ENCODE measurements around the gene MKS1. TPM values are rescaled to one million over a fixed set of nuclear protein-coding genes. Genes with fewer than 3 reads are reported as not detected.
A peak's percentile ranks its signal among the peaks of the same experiment; 100 is the strongest.

Gene MKS1
- total RNA-seq, 1 experiment from 2014 or later = 23.9 TPM

GRCh38 chr17:58204796-58205195 lies 14.3 kb downstream of the MKS1 start:
- TF ChIP-seq EZH2 (IDR thresholded peaks at IDR 0.05; ENCODE audit: low read length, unreplicated experiment) (no peak), CTCF (conservative IDR thresholded peaks at IDR 0.05; ENCODE audit: low read depth, low read length) (no peak), EZH2phosphoT487 (IDR thresholded peaks at IDR 0.05; ENCODE audit: borderline replicate concordance, low read length) (no peak)
- H3K4me1 ChIP-seq (ENCODE audit: insufficient read depth, low read length) = no peaks in the 10 kb centered on the region
- ChIA-PET CTCF (interaction anchor here (1.2 kb wide), 1 partner anchor 32 kb away, joined by 3 read pairs; no protein-coding TSS in a partner anchor), POLR2A (ENCODE audit: unreplicated experiment) (interaction anchor here (0.6 kb wide), 1 partner anchor 122 kb away, joined by 16 read pairs; no protein-coding TSS in a partner anchor)
- no TSS peak for BruUV-seq (replicated peaks)
- intact Hi-C loops (cut with micrococcal nuclease) = no loop called here
- no peak for DNase-seq
- H3K4me2 ChIP-seq (ENCODE audit: low read length) = no peak overlapping the region
- no peaks in the 10 kb centered on the region for H3K9me3 ChIP-seq (ENCODE audit: low read length)
- H3K27ac ChIP-seq (ENCODE audit: low read length) = no peak overlapping the region
- ATAC-seq = no peak
- no peak overlapping the region for H3K4me3 ChIP-seq (ENCODE audit: low read length)
- no peak overlapping the region for H3K9ac ChIP-seq (ENCODE audit: low read length)
- H3K36me3 ChIP-seq (ENCODE audit: low read depth, low read length) = peaks cover 7% of the 10 kb centered on the region
- no peaks in the 10 kb centered on the region for H3K79me2 ChIP-seq (ENCODE audit: low read length)
- H3F3A ChIP-seq (ENCODE audit: low read length, unreplicated experiment) = no peaks in the 10 kb centered on the region
- H3K9me2 ChIP-seq (replicated peaks; ENCODE audit: low read length) = no peaks in the 10 kb centered on the region
- H2AFZ ChIP-seq (ENCODE audit: low read length) = no peak overlapping the region
- H3K27me3 ChIP-seq (ENCODE audit: low read length) = no peaks in the 10 kb centered on the region
- no peaks in the 10 kb centered on the region for H4K20me1 ChIP-seq (ENCODE audit: low read length)

- H4K20me1 ChIP-seq (ENCODE audit: low read length) = no peaks in the 10 kb centered on the region
- no peak overlapping the region for H3K4me3 ChIP-seq (ENCODE audit: low read length)
- ChIA-PET CTCF (no interaction called here), POLR2A (ENCODE audit: unreplicated experiment) (no interaction called here)
- no peaks in the 10 kb centered on the region for H3F3A ChIP-seq (ENCODE audit: low read length, unreplicated experiment)
- no peak overlapping the region for H2AFZ ChIP-seq (ENCODE audit: low read length)
- no peak for DNase-seq
- no peak for ATAC-seq
- intact Hi-C loops (cut with micrococcal nuclease) = no loop called here
- H3K27me3 ChIP-seq (ENCODE audit: low read length) = peaks cover 5% of the 10 kb centered on the region; the same call in 1 of the 2 replicates
- no peak overlapping the region for H3K27ac ChIP-seq (ENCODE audit: low read length)
- H3K9ac ChIP-seq (ENCODE audit: low read length) = no peak overlapping the region
- H3K4me2 ChIP-seq (ENCODE audit: low read length) = no peak overlapping the region
- H3K4me1 ChIP-seq (ENCODE audit: insufficient read depth, low read length) = no peaks in the 10 kb centered on the region
- no peaks in the 10 kb centered on the region for H3K9me3 ChIP-seq (ENCODE audit: low read length)
- BruUV-seq (replicated peaks) = no TSS peak
- TF ChIP-seq CTCF (conservative IDR thresholded peaks at IDR 0.05; ENCODE audit: low read depth, low read length) (no peak), EZH2 (IDR thresholded peaks at IDR 0.05; ENCODE audit: low read length, unreplicated experiment) (no peak)
- H3K9me2 ChIP-seq (replicated peaks; ENCODE audit: low read length) = no peaks in the 10 kb centered on the region
- H3K79me2 ChIP-seq (ENCODE audit: low read length) = no peaks in the 10 kb centered on the region
- peaks cover 3% of the 10 kb centered on the region; the same call in 1 of the 2 replicates for H3K36me3 ChIP-seq (ENCODE audit: low read depth, low read length)
These were observed 16.2 kb downstream of the MKS1 start for GRCh38 chr17:58202859-58203258.

GRCh38 chr17:58200024-58200633 lies 18.9 kb downstream of the MKS1 start:
- no peak overlapping the region for H2AFZ ChIP-seq (ENCODE audit: low read length)
- DNase-seq = peak; percentile 78
- H3K27ac ChIP-seq (ENCODE audit: low read length) = no peak overlapping the region
- ATAC-seq = peak; percentile 87
- H3K79me2 ChIP-seq (ENCODE audit: low read length) = no peaks in the 10 kb centered on the region
- POLR2A ChIA-PET (ENCODE audit: unreplicated experiment) = no interaction called here
- intact Hi-C loops (cut with micrococcal nuclease) = no loop called here
- no peak overlapping the region for H3K4me3 ChIP-seq (ENCODE audit: low read length)
- no peak overlapping the region for H3K9ac ChIP-seq (ENCODE audit: low read length)
- H3K4me2 ChIP-seq (ENCODE audit: low read length) = no peak overlapping the region
- BruUV-seq (replicated peaks) = no TSS peak
- no peaks in the 10 kb centered on the region for H3K36me3 ChIP-seq (ENCODE audit: low read depth, low read length)
- TF ChIP-seq CTCF (conservative IDR thresholded peaks at IDR 0.05; ENCODE audit: low read depth, low read length) = peak; percentile 85
- TF ChIP-seq EZH2 (IDR thresholded peaks at IDR 0.05; ENCODE audit: low read length, unreplicated experiment) = no peak
- TF ChIP-seq EZH2phosphoT487 (IDR thresholded peaks at IDR 0.05; ENCODE audit: borderline replicate concordance, low read length) = no peak
- H4K20me1 ChIP-seq (ENCODE audit: low read length) = no peaks in the 10 kb centered on the region
- peaks cover 5% of the 10 kb centered on the region; the same call in 1 of the 2 replicates for H3K27me3 ChIP-seq (ENCODE audit: low read length)
- no peaks in the 10 kb centered on the region for H3K9me2 ChIP-seq (replicated peaks; ENCODE audit: low read length)
- H3K4me1 ChIP-seq (ENCODE audit: insufficient read depth, low read length) = no peaks in the 10 kb centered on the region
- no peaks in the 10 kb centered on the region for H3F3A ChIP-seq (ENCODE audit: low read length, unreplicated experiment)
- CTCF ChIA-PET = interaction anchor here (0.7 to 0.9 kb wide), 3 partner anchors 12 to 24 kb away, joined by 3 to 5 read pairs (median 3); no protein-coding TSS in a partner anchor
- H3K9me3 ChIP-seq (ENCODE audit: low read length) = no peaks in the 10 kb centered on the region
